NCI-H510A treated with DMSO at 0.1 percent for 48 hours (cell line): ENCODE data around the gene HOXD8.

ENCODE experiments used
- DNase-seq: peaks from one replicate; lab custom pipeline; 2025; lab: John Stamatoyannopoulos, UW

Gene HOXD8

GRCh38 chr2:176128982-176129796 is at the start of gene HOXD8:
TSS of gene HOXD8 (plus strand) at chr2:176129705. CDS start at chr2:176130367, 662 bp downstream.
- no peak for DNase-seq

- peak; percentile 73 for DNase-seq
These were observed 49.5 kb upstream of the HOXD8 start for GRCh38 chr2:176079831-176080539.

- DNase-seq: no peak
These were observed 48.7 kb upstream of the HOXD8 start for GRCh38 chr2:176080540-176081375.

- no peak for DNase-seq
These were observed 48.1 kb upstream of the HOXD8 start for GRCh38 chr2:176081376-176081836.

GRCh38 chr2:176081837-176082524 is 47.5 kb upstream of the HOXD8 start:
- no peak for DNase-seq

- DNase-seq: no peak
These were observed 47.0 kb upstream of the HOXD8 start for GRCh38 chr2:176082525-176082823.

GRCh38 chr2:176082824-176083751 is 46.4 kb upstream of the HOXD8 start:
- DNase-seq: no peak

- DNase-seq: no peak
These were observed 45.7 kb upstream of the HOXD8 start, which contains the start of gene EVX2 for GRCh38 chr2:176083796-176084261. TSS of gene EVX2 (minus strand) at chr2:176083962. CDS start at chr2:176083776, 186 bp downstream.

GRCh38 chr2:176084611-176085119 is 44.8 kb upstream of the HOXD8 start:
- no peak for DNase-seq

GRCh38 chr2:176085120-176085788 is 44.3 kb upstream of the HOXD8 start:
- DNase-seq: no peak

- DNase-seq: peak; percentile 53
These were observed 43.4 kb upstream of the HOXD8 start for GRCh38 chr2:176085861-176086771.

GRCh38 chr2:176087330-176088047 is 42.0 kb upstream of the HOXD8 start:
- no peak for DNase-seq

GRCh38 chr2:176088048-176088936 is 41.2 kb upstream of the HOXD8 start:
- peak; percentile 67 for DNase-seq

GRCh38 chr2:176088937-176089842 is 40.3 kb upstream of the HOXD8 start:
- DNase-seq: no peak

GRCh38 chr2:176089843-176090395 is 39.6 kb upstream of the HOXD8 start:
- no peak for DNase-seq

GRCh38 chr2:176090862-176091261 is 38.6 kb upstream of the HOXD8 start:
- DNase-seq: no peak
